SU-DHL-6 (cell line): ENCODE measurements around the gene BCAP31.

Experiments used
- H2AFZ ChIP-seq: fragments of 200-600 bp; sonication (generic); 2 replicates; pipeline ENCODE4 v1.6.1; 2014; ENCODE audit warnings: low read depth, mild to moderate bottlenecking, moderate library complexity, mixed read lengths, antibody characterized with exemption, low read length; ENCODE audit not compliant: severe bottlenecking
- H3F3A ChIP-seq: fragments of 200-600 bp; shearing (Covaris generic); 2 replicates; pipeline ENCODE4 v1.6.0; 2016; ENCODE audit warnings: antibody characterized with exemption, mild to moderate bottlenecking; ENCODE audit not compliant: insufficient read depth
- H3K27ac ChIP-seq: fragments of 200-600 bp; sonication (generic); 2 replicates; pipeline ENCODE4 v1.5.1; 2016; ENCODE audit warnings: low read depth, mild to moderate bottlenecking, low read length, moderate library complexity, mixed read lengths
- H3K27me3 ChIP-seq: fragments of 200-600 bp; sonication (generic), shearing (Covaris generic); 2 replicates; pipeline ENCODE4 v1.6.0; 2014; ENCODE audit warnings: mild to moderate bottlenecking, low read length
- H3K36me3 ChIP-seq: fragments of 200-600 bp; sonication (generic); 2 replicates; pipeline ENCODE4 v1.6.1; 2014; ENCODE audit warnings: mild to moderate bottlenecking, low read length, mixed read lengths
- H3K4me2 ChIP-seq: fragments of 300-600, 200-600 bp; shearing (Covaris generic), sonication (generic); 2 replicates; pipeline ENCODE4 v1.6.0; 2014; ENCODE audit warnings: low read length, low read depth, mild to moderate bottlenecking; ENCODE audit not compliant: poor library complexity, severe bottlenecking
- H3K4me3 ChIP-seq: fragments of 200-600 bp; sonication (generic); 2 replicates; pipeline ENCODE4 v1.5.1; 2014; ENCODE audit warnings: antibody characterized with exemption, low read length, mild to moderate bottlenecking, mixed read lengths; ENCODE audit not compliant: insufficient read depth, poor library complexity, severe bottlenecking
- H3K79me2 ChIP-seq: fragments of 200-600 bp; sonication (generic); 2 replicates; pipeline ENCODE4 v1.6.1; 2014; ENCODE audit warnings: mild to moderate bottlenecking, low read length, moderate library complexity; ENCODE audit not compliant: insufficient read depth
- H3K9ac ChIP-seq: fragments of 200-600 bp; sonication (generic); 2 replicates; pipeline ENCODE4 v1.7.0; 2014; ENCODE audit warnings: mild to moderate bottlenecking, low read length
- H3K9me2 ChIP-seq: fragments of 200-600 bp; sonication (generic); replicated peaks from 2 replicates; pipeline ENCODE4 v1.6.1; 2014; ENCODE audit warnings: low read length; ENCODE audit not compliant: insufficient read depth
- H3K9me3 ChIP-seq: fragments of 200-600 bp; sonication (generic); 2 replicates; pipeline ENCODE4 v1.6.1; 2014; ENCODE audit warnings: low read length, mixed read lengths; ENCODE audit not compliant: insufficient read depth
- H4K20me1 ChIP-seq: fragments of 200-600 bp; sonication (generic); 2 replicates; pipeline ENCODE4 v1.6.1; 2014; ENCODE audit warnings: low read depth, mild to moderate bottlenecking, antibody characterized with exemption, low read length, moderate library complexity, mixed read lengths
- EZH2phosphoT487 ChIP-seq: fragments of 200-600 bp; sonication (generic), shearing (Covaris generic); conservative IDR thresholded peaks from 2 replicates; pipeline ENCODE4 v1.6.1; 2018; ENCODE audit warnings: mild to moderate bottlenecking, antibody characterized with exemption, low read length, moderate library complexity, mixed read lengths
- TF ChIP-seq, protein P1 (sequence below): fragments of 200-600 bp; sonication (generic); IDR thresholded peaks from one replicate; pipeline ENCODE4 v1.5.1; 2017; ENCODE audit warnings: antibody characterized with exemption, mild to moderate bottlenecking, low read length, moderate library complexity; ENCODE audit not compliant: insufficient read depth, poor library complexity, severe bottlenecking

The BCAP31 gene

DNA sequence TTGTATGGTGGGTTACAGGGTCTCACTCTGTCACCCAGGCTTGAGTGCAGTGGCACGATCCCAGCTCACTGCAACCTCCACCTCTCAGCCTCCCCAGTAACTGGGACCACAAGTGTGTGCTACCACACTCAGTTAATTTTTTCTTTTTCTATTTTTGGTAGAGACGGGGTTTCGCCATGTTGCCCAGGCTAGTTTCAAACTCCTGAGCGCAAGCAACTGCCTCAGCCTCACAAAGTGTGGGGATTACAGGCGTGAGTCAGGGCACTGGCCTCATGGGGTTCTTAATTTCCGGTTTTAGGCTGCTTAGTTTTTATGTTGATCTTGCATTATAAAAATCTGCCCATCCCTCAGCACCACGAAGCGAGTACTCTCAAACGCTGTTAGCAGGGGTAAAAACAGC is 6.7 kb downstream of the BCAP31 start:
- Histone ChIP-seq H2AFZ (no peak overlapping the region), H3K27me3 (no peaks in the 10 kb centered on the region), H3K9me3 (no peaks in the 10 kb centered on the region), H3K79me2 (peaks cover 6% of the 10 kb centered on the region), H3F3A (no peaks in the 10 kb centered on the region), H3K9me2 (no peaks in the 10 kb centered on the region), H3K4me2 (no peak overlapping the region), H3K36me3 (no peaks in the 10 kb centered on the region), H4K20me1 (no peaks in the 10 kb centered on the region), H3K4me3 (no peak overlapping the region), H3K9ac (no peak overlapping the region), H3K27ac (no peak overlapping the region)
- TF ChIP-seq, protein P1, sequence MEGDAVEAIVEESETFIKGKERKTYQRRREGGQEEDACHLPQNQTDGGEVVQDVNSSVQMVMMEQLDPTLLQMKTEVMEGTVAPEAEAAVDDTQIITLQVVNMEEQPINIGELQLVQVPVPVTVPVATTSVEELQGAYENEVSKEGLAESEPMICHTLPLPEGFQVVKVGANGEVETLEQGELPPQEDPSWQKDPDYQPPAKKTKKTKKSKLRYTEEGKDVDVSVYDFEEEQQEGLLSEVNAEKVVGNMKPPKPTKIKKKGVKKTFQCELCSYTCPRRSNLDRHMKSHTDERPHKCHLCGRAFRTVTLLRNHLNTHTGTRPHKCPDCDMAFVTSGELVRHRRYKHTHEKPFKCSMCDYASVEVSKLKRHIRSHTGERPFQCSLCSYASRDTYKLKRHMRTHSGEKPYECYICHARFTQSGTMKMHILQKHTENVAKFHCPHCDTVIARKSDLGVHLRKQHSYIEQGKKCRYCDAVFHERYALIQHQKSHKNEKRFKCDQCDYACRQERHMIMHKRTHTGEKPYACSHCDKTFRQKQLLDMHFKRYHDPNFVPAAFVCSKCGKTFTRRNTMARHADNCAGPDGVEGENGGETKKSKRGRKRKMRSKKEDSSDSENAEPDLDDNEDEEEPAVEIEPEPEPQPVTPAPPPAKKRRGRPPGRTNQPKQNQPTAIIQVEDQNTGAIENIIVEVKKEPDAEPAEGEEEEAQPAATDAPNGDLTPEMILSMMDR = no peak
- TF ChIP-seq EZH2phosphoT487 = no peak

GRCh38 chrX:153714256-153714655 is 9.9 kb downstream of the BCAP31 start:
- Histone ChIP-seq H3K4me2 (no peak overlapping the region), H3K9me2 (no peaks in the 10 kb centered on the region), H3K4me3 (no peak overlapping the region), H3K79me2 (no peaks in the 10 kb centered on the region), H3K9me3 (no peaks in the 10 kb centered on the region), H2AFZ (no peak overlapping the region), H3F3A (no peaks in the 10 kb centered on the region), H3K27ac (no peak overlapping the region), H4K20me1 (no peaks in the 10 kb centered on the region), H3K27me3 (no peaks in the 10 kb centered on the region), H3K36me3 (no peaks in the 10 kb centered on the region), H3K9ac (no peak overlapping the region)
- TF ChIP-seq, protein P1 = no peak
- no peak for TF ChIP-seq EZH2phosphoT487

DNA sequence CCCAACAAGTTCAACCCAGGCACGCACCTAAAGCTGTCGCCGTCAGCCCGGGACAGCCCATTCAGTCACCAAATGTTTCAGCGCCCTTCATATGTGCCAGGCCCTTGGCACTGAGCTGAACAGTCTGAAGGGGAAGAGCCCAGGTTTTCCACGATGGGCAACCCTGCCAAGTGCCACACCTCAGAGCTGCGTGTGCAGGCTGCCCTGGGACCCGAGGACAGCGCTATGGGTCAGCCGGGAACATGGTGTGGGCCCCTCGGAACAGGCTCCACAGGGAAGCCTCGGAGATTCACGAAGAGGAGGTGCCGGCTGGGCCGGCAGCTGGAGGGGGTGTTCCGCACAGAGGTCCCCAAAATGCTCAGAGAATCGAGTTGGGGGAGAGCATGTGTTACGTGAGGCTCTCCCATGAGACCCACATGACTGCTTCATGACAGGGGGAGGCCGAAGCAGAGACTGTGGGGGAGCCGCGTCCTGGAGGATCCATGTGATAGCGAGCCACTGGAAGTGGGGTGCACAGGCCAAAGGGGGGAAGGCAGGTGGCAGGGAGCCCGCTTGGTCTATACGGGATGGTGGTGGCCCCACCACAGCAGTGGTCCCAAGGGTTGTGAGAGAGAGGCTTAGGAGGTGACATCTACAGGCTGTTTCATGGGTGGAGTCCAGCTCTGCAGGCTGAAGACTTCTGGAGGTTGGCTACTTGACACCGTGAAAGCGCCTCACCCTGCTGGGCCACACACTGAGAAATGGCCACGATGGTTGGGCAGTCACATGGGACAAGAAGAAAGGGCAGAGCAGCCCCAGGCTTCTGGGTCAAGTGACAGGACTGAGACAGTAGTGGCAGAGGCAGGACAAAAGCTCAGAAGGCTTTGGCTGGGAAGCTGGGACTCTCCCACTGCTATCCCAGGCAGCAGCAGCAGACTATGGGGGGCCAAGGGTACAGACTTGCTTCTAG is 14.2 kb downstream of the BCAP31 start:
- no peaks in the 10 kb centered on the region for H3K9me2 ChIP-seq
- H3K9me3 ChIP-seq = no peaks in the 10 kb centered on the region

More for the DNA sequence above, 14.2 kb downstream of the BCAP31 start:
- Histone ChIP-seq H3K27me3 (no peaks in the 10 kb centered on the region), H3K79me2 (no peaks in the 10 kb centered on the region), H3K27ac (no peak overlapping the region), H3K4me2 (no peak overlapping the region), H3F3A (no peaks in the 10 kb centered on the region), H3K9ac (no peak overlapping the region), H3K36me3 (no peaks in the 10 kb centered on the region), H4K20me1 (no peaks in the 10 kb centered on the region), H2AFZ (no peak overlapping the region), H3K4me3 (no peak overlapping the region)
- TF ChIP-seq EZH2phosphoT487 = no peak
- TF ChIP-seq, protein P1 = no peak
